Measurements from ENCODE around the gene TRHDE.

- TF ChIP-seq, protein P1, sequence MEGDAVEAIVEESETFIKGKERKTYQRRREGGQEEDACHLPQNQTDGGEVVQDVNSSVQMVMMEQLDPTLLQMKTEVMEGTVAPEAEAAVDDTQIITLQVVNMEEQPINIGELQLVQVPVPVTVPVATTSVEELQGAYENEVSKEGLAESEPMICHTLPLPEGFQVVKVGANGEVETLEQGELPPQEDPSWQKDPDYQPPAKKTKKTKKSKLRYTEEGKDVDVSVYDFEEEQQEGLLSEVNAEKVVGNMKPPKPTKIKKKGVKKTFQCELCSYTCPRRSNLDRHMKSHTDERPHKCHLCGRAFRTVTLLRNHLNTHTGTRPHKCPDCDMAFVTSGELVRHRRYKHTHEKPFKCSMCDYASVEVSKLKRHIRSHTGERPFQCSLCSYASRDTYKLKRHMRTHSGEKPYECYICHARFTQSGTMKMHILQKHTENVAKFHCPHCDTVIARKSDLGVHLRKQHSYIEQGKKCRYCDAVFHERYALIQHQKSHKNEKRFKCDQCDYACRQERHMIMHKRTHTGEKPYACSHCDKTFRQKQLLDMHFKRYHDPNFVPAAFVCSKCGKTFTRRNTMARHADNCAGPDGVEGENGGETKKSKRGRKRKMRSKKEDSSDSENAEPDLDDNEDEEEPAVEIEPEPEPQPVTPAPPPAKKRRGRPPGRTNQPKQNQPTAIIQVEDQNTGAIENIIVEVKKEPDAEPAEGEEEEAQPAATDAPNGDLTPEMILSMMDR (IDR thresholded peaks at IDR 0.05; ENCODE audit: extremely low read depth in 1 of 2, insufficient read depth in 1 of 2, low read depth in 1 of 2, low read length in 2 of 2) = no peak
- TF ChIP-seq EZH2 (IDR thresholded peaks at IDR 0.05; ENCODE audit: borderline replicate concordance, low read depth, low read length, severe bottlenecking) (no peak), JUN (IDR thresholded peaks at IDR 0.05; ENCODE audit: borderline replicate concordance, insufficient read depth, insufficient read length, low read depth) (no peak), MAX (IDR thresholded peaks at IDR 0.05; ENCODE audit: insufficient read depth, insufficient read length) (no peak), POLR2AphosphoS5 (IDR thresholded peaks at IDR 0.05; ENCODE audit: insufficient read depth, low read depth, low read length) (no peak), POLR2A (IDR thresholded peaks at IDR 0.05; ENCODE audit: low read depth, low read length) (no peak), MYC (IDR thresholded peaks at IDR 0.05; ENCODE audit: low read depth, low read length) (no peak), FOS (IDR thresholded peaks at IDR 0.05; ENCODE audit: borderline replicate concordance, insufficient read depth, low read length) (no peak)
These were observed 263.2 kb downstream of the TRHDE start for GRCh38 chr12:72535212-72535990.
